ENCODE measurements around the gene NEO1.

DNA sequence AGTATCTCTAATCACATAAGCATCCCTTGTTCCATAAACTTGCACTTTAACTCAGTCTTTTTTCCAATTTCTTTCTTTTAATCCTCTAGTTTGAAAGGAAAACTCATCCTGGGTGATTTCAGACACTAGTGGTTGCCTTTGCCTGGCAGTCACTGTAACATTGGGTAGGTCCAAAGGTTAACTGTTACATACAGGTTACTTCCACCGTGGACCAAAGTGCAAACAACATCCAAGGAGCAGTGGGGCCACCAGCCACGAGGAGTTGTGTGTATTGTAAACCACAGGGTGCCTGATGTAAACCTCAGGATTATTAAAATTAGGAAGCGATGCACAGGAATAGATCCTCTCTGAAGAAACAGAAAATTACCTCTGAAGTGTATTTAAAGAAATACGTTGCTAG is 241.5 kb downstream of the NEO1 start:
- no peak for TF ChIP-seq CSDC2 (CRISPR knock-in tag; IDR thresholded peaks at IDR 0.05)
- no peak for TF ChIP-seq PPARA (CRISPR knock-in tag; IDR thresholded peaks at IDR 0.05; ENCODE audit: borderline replicate concordance)
- TF ChIP-seq ZNF565 (CRISPR knock-in tag; conservative IDR thresholded peaks at IDR 0.05; ENCODE audit: low read depth), result no peak
- TF ChIP-seq RARB (CRISPR knock-in tag; IDR thresholded peaks at IDR 0.05), result no peak
- TF ChIP-seq, protein P1, sequence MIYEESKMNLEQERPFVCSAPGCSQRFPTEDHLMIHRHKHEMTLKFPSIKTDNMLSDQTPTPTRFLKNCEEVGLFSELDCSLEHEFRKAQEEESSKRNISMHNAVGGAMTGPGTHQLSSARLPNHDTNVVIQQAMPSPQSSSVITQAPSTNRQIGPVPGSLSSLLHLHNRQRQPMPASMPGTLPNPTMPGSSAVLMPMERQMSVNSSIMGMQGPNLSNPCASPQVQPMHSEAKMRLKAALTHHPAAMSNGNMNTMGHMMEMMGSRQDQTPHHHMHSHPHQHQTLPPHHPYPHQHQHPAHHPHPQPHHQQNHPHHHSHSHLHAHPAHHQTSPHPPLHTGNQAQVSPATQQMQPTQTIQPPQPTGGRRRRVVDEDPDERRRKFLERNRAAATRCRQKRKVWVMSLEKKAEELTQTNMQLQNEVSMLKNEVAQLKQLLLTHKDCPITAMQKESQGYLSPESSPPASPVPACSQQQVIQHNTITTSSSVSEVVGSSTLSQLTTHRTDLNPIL (CRISPR knock-in tag; IDR thresholded peaks at IDR 0.05; ENCODE audit: low read depth), result no peak
- no peak for TF ChIP-seq BACH2 (CRISPR knock-in tag; IDR thresholded peaks at IDR 0.05; ENCODE audit: borderline replicate concordance)
- no peak for TF ChIP-seq ARNTL (CRISPR knock-in tag; IDR thresholded peaks at IDR 0.05; ENCODE audit: borderline replicate concordance, low read depth)
- TF ChIP-seq TCF4 (CRISPR knock-in tag; IDR thresholded peaks at IDR 0.05; ENCODE audit: borderline replicate concordance), result no peak
- no peak for TF ChIP-seq TSHZ2 (CRISPR knock-in tag; IDR thresholded peaks at IDR 0.05)
- TF ChIP-seq, protein P2, sequence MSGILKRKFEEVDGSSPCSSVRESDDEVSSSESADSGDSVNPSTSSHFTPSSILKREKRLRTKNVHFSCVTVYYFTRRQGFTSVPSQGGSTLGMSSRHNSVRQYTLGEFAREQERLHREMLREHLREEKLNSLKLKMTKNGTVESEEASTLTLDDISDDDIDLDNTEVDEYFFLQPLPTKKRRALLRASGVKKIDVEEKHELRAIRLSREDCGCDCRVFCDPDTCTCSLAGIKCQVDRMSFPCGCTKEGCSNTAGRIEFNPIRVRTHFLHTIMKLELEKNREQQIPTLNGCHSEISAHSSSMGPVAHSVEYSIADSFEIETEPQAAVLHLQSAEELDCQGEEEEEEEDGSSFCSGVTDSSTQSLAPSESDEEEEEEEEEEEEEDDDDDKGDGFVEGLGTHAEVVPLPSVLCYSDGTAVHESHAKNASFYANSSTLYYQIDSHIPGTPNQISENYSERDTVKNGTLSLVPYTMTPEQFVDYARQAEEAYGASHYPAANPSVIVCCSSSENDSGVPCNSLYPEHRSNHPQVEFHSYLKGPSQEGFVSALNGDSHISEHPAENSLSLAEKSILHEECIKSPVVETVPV (CRISPR knock-in tag; IDR thresholded peaks at IDR 0.05), result no peak
- TF ChIP-seq ZFP30 (CRISPR knock-in tag; IDR thresholded peaks at IDR 0.05), result no peak
- no peak for TF ChIP-seq ZFP3 (CRISPR knock-in tag; IDR thresholded peaks at IDR 0.05)
- no peak for TF ChIP-seq SNAI2 (CRISPR knock-in tag; IDR thresholded peaks at IDR 0.05)
